GM19395 (cell line): ENCODE results near the gene ANGEL1.

Experiments
- ATAC-seq: cut with Tn5 transposase; IDR thresholded peaks from one replicate; pipeline ENCODE4 v1.9.1; 2021; ENCODE audit warnings: mild to moderate bottlenecking, moderate library complexity; ENCODE audit not compliant: unreplicated experiment

ANGEL1 gene

GRCh38 chr14:76767681-76768656 is 44.7 kb downstream of the ANGEL1 start:
- ATAC-seq = peak; percentile 92

DNA sequence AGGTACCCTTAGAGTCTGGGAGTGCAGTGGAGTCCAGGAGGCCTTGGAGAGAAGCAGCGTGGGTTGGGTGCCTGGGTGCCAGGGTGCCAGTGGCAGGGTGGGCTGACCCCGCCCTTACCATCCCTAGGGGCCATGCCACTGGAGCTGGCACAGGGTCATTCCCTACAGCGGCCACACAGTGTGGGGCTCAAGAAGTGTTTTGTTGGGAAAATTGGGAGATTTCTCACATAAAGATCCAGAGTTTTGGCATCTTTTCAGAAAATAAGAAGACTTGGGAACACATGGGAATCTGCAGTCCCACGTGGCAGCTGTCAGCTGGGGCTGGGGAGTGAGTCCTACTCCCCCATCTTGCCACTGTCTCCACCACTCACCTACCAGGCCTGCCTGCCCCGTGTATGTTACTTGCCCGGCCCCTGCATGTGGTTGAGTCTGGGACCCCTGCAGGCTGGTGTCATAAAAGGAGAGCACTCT is 47.2 kb downstream of the ANGEL1 start:
- no peak for ATAC-seq

DNA sequence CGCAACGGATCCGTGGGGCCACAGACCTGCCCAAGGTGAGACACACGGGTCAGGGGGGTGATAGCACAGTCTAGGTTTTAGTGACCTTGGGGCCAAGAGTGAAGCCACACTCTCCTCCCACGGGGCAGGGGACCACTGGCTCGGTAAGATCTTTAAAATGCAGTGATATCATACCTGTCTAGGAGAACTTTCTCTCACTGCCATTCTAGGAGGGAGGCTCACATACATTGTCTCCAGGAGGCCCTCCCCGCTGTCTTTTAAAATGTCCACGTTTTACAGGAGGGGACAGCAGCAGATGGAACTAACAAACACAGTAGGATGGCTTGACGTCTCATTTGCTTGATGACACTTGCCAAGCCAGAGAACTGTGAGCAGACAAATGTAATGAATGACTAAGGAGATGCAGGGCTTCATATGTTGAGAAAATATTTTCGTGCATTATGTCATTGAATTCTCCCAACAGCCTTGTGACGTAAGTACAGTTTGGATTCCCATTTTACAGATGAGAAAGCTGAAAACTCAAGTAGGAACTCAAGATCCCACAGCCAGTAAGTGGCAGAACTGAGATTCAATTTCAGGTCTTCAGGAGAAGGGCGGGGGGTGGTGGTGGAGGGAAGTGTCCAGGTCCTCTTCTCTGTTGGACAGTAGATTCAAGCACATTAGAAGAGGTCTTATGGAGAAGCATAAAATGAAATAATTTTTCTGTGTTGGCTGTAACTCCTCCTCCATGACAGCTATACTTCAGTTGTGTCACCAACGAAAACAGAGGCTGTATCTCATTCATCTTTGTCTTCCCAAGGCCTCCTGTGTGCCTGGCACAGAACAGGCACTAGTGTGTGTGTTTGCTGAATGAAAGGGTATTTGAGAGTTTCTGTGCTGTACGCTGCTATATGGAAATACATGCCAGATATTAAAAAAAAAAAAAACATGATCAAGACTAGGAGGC is 49.3 kb downstream of the ANGEL1 start:
- no peak for ATAC-seq

- no peak for ATAC-seq
Measured at GRCh38 chr14:76762411-76763095, 50.1 kb downstream of the ANGEL1 start.

DNA sequence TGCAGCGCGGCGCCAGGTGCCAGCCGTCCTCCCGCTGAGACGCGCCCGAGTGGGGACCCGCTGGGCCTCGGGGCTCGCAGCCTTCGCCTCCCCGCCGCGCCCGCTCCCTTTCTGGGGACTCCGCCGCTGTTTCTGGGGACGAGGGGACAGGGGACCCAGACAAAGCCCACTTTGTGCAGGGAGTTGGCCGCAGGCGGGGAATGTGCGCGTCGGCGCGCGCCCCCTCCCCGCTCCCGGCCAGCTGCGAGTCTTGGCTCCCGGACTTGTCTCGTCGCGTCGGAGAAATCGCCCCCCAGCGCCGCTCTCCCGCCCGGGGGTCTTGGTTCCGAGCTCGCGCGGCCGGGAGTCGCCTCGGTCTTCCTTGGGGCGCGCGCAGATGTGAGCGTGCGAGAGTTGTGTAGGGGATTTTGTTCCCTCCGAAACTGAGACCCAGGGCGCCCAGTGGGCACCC is 50.7 kb downstream of the ANGEL1 start:
- ATAC-seq = no peak

- ATAC-seq = peak; percentile 86
Measured at GRCh38 chr14:76761136-76761959, 51.3 kb downstream of the ANGEL1 start, which contains the start of gene VASH1. VASH1 (plus strand) TSS chr14:76761468; CDS start chr14:76762822, 1,354 bp downstream.

DNA sequence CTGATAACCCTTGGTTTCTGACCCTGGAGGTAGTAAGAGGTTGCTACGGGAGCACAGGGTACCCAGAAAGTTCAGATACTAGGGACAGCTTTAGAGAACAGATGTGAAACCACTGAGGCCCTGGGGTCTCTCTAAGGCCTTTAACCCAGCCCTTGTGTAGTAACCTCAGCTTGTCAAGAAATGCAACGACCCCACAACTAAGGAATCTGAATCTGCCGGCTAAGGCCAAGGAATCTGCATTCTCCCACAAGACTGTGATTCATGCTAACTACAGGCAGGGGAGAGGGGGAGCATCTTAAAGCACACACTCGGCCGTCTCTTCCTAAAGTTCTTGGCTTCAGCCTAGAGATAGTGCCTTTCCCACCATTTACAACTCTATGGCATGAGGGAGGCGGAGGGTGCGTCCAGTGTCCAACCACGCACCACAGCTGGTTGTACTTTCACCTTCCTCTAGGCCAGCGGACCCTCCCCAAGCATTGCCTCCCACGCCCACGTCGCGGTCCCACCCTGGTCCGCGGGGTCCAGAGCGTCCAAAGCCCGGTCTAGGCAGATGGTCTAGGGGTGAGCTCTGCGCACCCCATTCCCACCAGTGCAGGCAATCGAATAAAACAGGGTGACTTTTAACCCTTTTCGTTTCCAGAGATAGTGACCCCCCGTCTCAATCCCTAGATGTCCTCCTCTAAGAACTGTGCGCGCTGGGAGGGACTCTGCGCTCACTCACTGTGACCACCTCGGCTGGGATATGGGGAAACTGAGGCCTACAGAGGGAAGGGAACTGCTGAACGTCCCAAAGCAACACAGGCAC is 52.1 kb downstream of the ANGEL1 start:
- no peak for ATAC-seq

GRCh38 chr14:76759589-76759988 is 53.1 kb downstream of the ANGEL1 start:
- no peak for ATAC-seq

DNA sequence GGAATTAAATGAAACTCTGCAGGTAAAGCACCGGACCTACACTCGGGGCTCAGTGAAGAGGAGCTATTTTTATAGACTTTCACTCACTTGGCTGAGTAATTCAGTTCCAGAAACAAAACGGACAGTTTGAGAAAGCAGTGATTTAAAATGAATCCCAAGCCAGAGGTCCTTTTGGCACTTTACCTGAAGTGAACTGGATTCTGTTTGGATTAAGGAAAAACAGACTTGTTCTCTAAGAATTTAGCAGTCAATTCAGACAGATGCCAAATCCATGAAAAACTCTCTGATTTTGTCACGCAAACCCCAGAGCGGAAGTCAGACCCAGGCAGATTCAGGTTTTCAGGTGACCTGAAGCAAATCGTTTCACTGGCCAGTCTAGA is 56.3 kb downstream of the ANGEL1 start:
- ATAC-seq = no peak

DNA sequence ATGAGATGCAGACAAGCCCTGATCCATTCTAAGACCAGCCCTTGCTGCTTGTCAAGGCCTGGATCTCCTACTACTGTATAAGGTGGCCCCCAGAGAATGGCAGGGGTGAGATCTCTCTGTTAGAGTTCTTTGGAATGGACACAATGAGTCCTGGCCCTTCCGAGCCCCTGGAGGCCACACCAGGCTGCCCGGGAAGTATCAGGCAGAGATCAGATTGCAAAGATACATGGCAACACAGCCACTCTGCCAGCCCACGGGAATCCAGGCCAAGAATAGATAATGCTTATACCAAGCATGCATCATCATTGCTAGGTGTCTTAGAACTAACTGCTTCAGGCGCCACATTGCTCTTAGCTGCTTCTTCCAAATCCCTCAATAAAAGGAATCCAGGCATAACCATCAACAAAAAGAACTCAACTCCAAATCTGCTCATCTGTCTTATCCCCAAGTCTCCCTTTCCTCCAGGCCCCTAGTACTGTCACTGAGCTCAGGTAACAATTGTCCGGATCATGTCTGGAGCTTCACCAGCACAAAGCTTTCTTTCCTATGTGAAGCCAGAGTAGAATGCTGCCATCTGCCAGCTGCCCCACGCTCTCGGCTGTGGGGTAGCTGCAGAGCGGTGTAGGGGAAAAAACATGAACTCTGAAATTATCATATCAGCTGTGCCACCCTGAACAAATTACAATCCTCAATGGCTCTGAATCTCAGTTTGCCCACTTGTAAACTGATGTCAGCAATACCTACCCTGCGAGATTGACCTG is 56.9 kb downstream of the ANGEL1 start:
- no peak for ATAC-seq

DNA sequence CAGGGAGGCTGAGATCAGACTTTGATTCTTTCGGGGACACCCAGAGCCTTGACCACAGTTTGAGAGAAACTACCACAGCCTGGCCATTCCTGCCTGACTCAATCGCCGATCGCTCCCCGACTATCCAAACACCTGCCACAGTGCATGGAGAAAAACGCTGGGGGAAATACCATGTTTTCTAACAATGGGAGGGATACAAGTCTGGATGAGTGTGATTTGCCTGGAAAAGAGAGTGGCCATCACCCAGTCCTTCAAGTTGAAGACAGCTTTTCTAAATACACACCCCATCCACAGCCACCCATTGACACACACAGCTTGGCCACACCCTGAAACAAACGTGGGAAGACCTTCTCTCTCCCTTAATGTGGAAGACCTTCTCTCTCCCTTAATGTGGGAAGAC is 58.1 kb downstream of the ANGEL1 start:
- no peak for ATAC-seq

DNA sequence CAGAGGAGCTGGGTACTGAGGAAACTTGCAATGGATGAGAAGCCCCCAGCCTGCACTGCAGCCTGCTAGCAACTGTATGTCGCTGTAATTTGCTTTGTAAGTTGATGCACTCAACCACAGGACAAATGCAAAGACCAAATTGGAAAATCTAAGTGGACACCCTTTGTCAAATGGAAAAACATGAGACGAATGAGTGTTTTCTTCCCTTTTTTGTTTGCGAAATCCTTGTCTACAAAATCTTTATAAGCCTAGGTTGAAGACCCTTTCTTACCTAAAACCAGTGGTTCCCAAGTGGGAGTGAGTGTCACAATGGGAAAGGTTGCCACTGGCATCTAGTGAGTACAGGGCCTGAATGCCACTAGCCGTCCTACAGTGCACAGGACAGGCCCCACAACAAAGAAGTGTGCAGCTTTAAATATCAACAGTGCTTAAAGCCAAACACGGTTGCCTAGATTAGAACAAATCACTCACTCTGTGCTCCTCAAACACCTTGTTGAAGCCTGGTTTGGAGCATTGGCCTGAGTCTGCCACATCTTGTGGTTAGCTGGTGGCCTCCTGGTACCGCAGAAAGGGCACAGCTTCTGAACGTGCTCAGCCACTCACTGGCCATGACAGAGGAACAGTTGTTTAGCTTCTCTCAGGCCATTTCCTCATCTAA is 59.0 kb downstream of the ANGEL1 start:
- ATAC-seq = no peak

DNA sequence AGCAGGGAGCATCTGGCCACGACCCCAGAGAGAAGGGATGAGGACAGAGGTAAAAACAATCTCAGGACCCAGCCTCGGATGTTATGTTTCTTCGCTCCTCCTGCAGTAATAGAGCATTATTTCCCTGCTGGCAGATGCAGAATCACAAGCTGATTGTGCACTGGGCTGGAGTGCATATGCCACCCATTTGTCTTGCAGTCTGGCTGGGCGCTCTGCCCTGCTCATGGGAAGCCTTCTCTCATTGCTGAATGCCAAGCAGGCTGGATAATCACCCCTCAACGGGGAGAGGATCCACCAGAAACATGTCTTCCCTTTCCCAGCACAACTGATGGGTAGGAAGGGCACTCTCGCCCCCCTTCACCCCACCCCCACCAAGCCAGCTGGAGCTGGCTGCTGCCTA is 59.9 kb downstream of the ANGEL1 start:
- ATAC-seq = no peak

DNA sequence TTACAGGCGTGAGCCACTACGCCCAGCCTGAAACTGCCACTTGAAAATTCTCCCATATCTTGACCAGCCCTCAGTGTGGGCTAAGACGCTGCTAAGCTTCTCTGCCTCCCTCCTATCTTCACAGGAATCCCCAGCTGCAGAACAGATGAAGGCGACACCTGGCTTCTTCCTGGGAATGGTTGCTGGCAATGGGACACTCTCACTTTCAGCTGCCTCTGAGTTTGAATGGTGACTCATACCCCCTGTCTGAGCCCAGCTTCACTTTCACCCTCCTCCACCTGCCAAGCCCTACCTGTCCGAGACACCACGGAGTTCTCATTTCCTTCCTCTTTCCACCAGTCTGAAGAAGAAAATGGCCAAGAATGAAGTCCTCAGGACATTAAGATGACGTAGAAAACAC is 69.7 kb downstream of the ANGEL1 start:
- no peak for ATAC-seq

DNA sequence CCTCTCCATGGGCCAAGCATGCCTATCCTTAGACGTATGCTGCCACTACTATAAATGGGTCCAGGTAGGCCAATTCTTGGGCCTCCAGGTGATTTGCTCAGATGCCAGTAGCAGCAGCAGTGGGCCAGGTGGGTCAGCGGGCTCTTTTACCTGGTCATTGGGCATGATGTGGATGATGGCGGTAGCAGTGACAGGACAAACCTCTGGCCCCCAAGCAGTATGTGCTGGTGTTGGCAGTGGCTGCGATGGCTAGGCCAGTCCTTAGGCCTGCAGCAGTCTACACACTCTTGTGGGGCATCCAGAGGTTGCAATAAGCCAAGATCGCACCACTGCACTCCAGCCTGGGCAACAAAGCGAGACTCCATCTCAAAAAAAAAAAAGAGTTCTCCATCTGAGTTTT is 70.5 kb downstream of the ANGEL1 start:
- no peak for ATAC-seq

DNA sequence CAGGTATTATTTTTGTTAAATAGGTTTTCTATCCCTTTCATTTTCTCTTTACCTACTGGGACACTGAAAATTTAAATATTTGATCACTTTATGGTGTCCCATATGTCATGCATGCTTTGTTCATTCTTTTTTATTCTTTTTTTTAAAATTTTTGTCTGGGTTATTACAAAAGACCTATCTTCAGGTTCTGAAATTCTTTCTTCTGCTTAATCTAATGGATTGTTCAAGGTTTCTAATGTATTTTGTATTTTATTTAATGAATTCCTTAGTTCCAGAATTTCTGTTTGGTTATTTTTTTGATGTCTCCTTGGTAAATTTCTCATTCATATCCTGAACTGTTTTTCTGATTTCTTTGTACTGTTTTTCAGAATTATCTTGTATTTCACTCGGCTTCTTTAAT is 71.6 kb downstream of the ANGEL1 start:
- no peak for ATAC-seq
